Skeletal muscle satellite cell (primary cell): Measurements from ENCODE around the gene LAMB4. TPM values are rescaled to one million over a fixed set of nuclear protein-coding genes. Genes with fewer than 3 reads are reported as not detected.

Experiments used
- small RNA-seq: library from RNA; depleted of rRNA; stranded (forward); fragments of <200 nt; gene quantifications from one replicate; pipeline ENCODE3, GENCODE V24; 2012

LAMB4 gene

Small RNA genes within 50 kb of the gene (small RNA-seq; reads per million reads assigned to genes)
- gene RF00012, result not detected
